ENCODE data around the gene FLT4. TPM values are rescaled to one million over a fixed set of nuclear protein-coding genes. Genes with fewer than 3 reads are reported as not detected.
"Not testable (repeated sequence)": the region's sequence is repeated elsewhere in the genome, so short reads cannot be mapped to it uniquely, and the experiment has no call there.

The FLT4 gene
- total and polyA plus RNA-seq, 9 donors = 5.4 to 12.3 (median 8.7) TPM

GRCh38 chr5:180686799-180687198 lies 37.4 kb upstream of the FLT4 start:
- not testable (repeated sequence) for H3K4me3 ChIP-seq (ENCODE audit: low read length); H3K4me1 ChIP-seq (ENCODE audit: control insufficient read depth, insufficient read depth, low read length); H3K9me3 ChIP-seq (replicated peaks; ENCODE audit: control insufficient read depth, low read depth, low read length); H3K36me3 ChIP-seq (ENCODE audit: control insufficient read depth, insufficient read depth, low read length); H3K27ac ChIP-seq (ENCODE audit: low read length); H3K27me3 ChIP-seq (ENCODE audit: control insufficient read depth, insufficient read depth, low read length); DNase-seq
- 62% methylated on average over 11 of the region's 12 CpGs for WGBS (ENCODE audit: insufficient coverage)

DNA sequence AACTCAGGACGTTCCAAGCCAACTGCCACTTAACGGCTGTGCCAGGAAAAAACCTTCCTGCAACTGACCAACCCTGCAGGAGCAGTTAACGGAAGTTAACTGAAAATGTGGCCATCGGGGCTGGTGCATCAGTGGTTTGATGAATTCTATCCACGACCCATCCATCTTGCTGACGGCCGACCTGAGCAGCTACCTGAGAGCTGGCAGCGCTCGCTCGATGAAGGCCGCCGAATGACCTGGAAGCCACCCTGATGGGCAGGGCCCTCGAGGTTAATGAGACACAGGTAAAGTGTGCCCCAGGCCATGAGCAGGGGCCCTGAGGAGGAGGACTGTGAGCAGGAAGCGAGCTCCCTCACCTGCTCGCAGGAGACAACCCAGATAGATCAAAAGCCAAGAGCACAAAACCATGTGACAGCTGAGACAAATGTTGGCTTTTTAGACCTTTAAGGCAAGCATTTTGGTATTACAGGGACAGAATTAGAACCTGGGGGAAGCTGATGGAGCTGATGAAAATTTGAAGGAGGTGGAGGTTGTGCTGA lies 35.3 kb upstream of the FLT4 start:
- peaks cover 3% of the 10 kb centered on the region for H3K27me3 ChIP-seq (ENCODE audit: control insufficient read depth, insufficient read depth, low read length)
- H3K27ac ChIP-seq (ENCODE audit: low read length) = no peak overlapping the region
- 82% methylated on average over 14 of the region's 15 CpGs for WGBS (ENCODE audit: insufficient coverage)
- no peaks in the 10 kb centered on the region for H3K4me1 ChIP-seq (ENCODE audit: control insufficient read depth, insufficient read depth, low read length)
- no peak for DNase-seq
- no peaks in the 10 kb centered on the region for H3K36me3 ChIP-seq (ENCODE audit: control insufficient read depth, insufficient read depth, low read length)
- H3K4me3 ChIP-seq (ENCODE audit: low read length) = no peak overlapping the region
- H3K9me3 ChIP-seq (replicated peaks; ENCODE audit: control insufficient read depth, low read depth, low read length) = no peaks in the 10 kb centered on the region

GRCh38 chr5:180683220-180683922 lies 34.0 kb upstream of the FLT4 start:
- H3K4me1 ChIP-seq (ENCODE audit: control insufficient read depth, insufficient read depth, low read length) = no peaks in the 10 kb centered on the region
- H3K27me3 ChIP-seq (ENCODE audit: control insufficient read depth, insufficient read depth, low read length) = peaks cover 3% of the 10 kb centered on the region
- 57% methylated on average over 3 of the region's 6 CpGs for WGBS (ENCODE audit: insufficient coverage)

GRCh38 chr5:180682560-180682959 lies 33.2 kb upstream of the FLT4 start:
- Histone ChIP-seq H3K27ac (ENCODE audit: low read length) (no peak overlapping the region), H3K36me3 (ENCODE audit: control insufficient read depth, insufficient read depth, low read length) (no peaks in the 10 kb centered on the region), H3K4me1 (ENCODE audit: control insufficient read depth, insufficient read depth, low read length) (no peaks in the 10 kb centered on the region), H3K27me3 (ENCODE audit: control insufficient read depth, insufficient read depth, low read length) (peaks cover 3% of the 10 kb centered on the region), H3K9me3 (replicated peaks; ENCODE audit: control insufficient read depth, low read depth, low read length) (no peaks in the 10 kb centered on the region), H3K4me3 (ENCODE audit: low read length) (no peak overlapping the region)
- 72% methylated on average over 6 of the region's 8 CpGs for WGBS (ENCODE audit: insufficient coverage)
- no peak for DNase-seq

More at GRCh38 chr5:180683220-180683922, 34.0 kb upstream of the FLT4 start:
- no peak overlapping the region for H3K27ac ChIP-seq (ENCODE audit: low read length)
- no peaks in the 10 kb centered on the region for H3K9me3 ChIP-seq (replicated peaks; ENCODE audit: control insufficient read depth, low read depth, low read length)
- H3K4me3 ChIP-seq (ENCODE audit: low read length) = no peak overlapping the region
- H3K36me3 ChIP-seq (ENCODE audit: control insufficient read depth, insufficient read depth, low read length) = no peaks in the 10 kb centered on the region
- no peak for DNase-seq

- H3K27ac ChIP-seq (ENCODE audit: low read length); H3K36me3 ChIP-seq (ENCODE audit: control insufficient read depth, insufficient read depth, low read length); H3K4me3 ChIP-seq (ENCODE audit: low read length); H3K27me3 ChIP-seq (ENCODE audit: control insufficient read depth, insufficient read depth, low read length); H3K4me1 ChIP-seq (ENCODE audit: control insufficient read depth, insufficient read depth, low read length); H3K9me3 ChIP-seq (replicated peaks; ENCODE audit: control insufficient read depth, low read depth, low read length); DNase-seq: not testable (repeated sequence)
- 90% methylated on average over 5 of the region's 12 CpGs for WGBS (ENCODE audit: insufficient coverage)
These were observed 32.6 kb upstream of the FLT4 start for GRCh38 chr5:180682008-180682407.

GRCh38 chr5:180678319-180678718 lies 28.9 kb upstream of the FLT4 start:
- H3K4me3 ChIP-seq (ENCODE audit: low read length); H3K9me3 ChIP-seq (replicated peaks; ENCODE audit: control insufficient read depth, low read depth, low read length); DNase-seq; H3K27ac ChIP-seq (ENCODE audit: low read length); H3K4me1 ChIP-seq (ENCODE audit: control insufficient read depth, insufficient read depth, low read length); H3K36me3 ChIP-seq (ENCODE audit: control insufficient read depth, insufficient read depth, low read length): not testable (repeated sequence)
- H3K27me3 ChIP-seq (ENCODE audit: control insufficient read depth, insufficient read depth, low read length) = peaks cover 12% of the 10 kb centered on the region
- whole genome bisulfite sequencing (ENCODE audit: insufficient coverage) = 98% methylated on average over 7 of the region's 10 CpGs

DNA sequence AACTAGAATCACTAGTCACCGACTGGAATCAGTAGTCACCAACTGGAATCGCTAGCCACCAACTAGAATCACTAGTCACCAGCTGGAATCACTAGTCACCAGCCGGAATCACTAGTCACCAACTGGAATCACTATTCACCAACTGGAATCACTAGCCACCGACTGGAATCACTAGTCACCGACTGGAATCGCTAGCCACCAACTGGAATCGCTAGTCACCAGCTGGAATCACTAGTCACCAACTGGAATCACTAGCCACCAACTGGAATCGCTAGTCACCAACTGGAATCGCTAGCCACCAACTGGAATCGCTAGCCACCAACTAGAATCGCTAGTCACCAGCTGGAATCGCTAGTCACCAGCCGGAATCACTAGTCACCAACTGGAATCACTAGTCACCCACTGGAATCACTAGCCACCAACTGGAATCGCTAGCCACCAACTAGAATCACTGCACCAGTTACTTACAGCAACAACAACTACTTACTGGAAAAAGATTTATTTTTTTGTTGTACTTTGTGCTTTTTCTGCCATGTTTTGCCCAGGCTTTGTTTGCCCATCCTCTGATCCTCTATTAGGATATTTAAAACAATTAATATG lies 25.7 kb upstream of the FLT4 start:
- Histone ChIP-seq H3K4me3 (ENCODE audit: low read length) (no peak overlapping the region), H3K9me3 (replicated peaks; ENCODE audit: control insufficient read depth, low read depth, low read length) (no peaks in the 10 kb centered on the region), H3K27me3 (ENCODE audit: control insufficient read depth, insufficient read depth, low read length) (peaks cover 24% of the 10 kb centered on the region), H3K4me1 (ENCODE audit: control insufficient read depth, insufficient read depth, low read length) (peaks cover 3% of the 10 kb centered on the region), H3K27ac (ENCODE audit: low read length) (no peak overlapping the region), H3K36me3 (ENCODE audit: control insufficient read depth, insufficient read depth, low read length) (no peaks in the 10 kb centered on the region)
- no peak for DNase-seq
- 78% methylated on average over 13 of the region's 14 CpGs for WGBS (ENCODE audit: insufficient coverage)

DNA sequence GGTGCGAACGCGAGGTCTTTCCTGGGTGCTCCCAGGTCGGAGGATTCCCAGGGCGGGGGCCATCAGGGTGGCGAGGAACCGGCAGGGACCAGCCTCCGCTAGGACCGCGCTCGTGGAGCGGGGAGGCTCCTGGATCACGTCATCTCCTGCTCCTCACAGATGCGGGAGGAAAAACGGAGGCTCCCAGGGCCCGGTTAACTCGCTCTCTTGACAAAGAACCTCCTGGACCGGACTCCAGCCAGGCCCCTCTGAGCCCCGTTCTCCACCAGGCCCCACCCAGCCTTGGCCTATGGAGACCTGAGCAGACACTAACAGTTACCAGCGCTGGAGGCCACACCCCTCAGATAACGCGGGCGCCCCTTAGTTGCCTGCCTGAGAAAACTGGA lies 24.7 kb upstream of the FLT4 start:
- not testable (repeated sequence) for H3K9me3 ChIP-seq (replicated peaks; ENCODE audit: control insufficient read depth, low read depth, low read length); H3K4me3 ChIP-seq (ENCODE audit: low read length); DNase-seq; H3K36me3 ChIP-seq (ENCODE audit: control insufficient read depth, insufficient read depth, low read length); H3K27ac ChIP-seq (ENCODE audit: low read length); H3K4me1 ChIP-seq (ENCODE audit: control insufficient read depth, insufficient read depth, low read length)
- H3K27me3 ChIP-seq (ENCODE audit: control insufficient read depth, insufficient read depth, low read length) = peaks cover 24% of the 10 kb centered on the region
- 4% methylated on average over 18 of the region's 23 CpGs for WGBS (ENCODE audit: insufficient coverage)

- 4% methylated on average over 61 of the region's 64 CpGs for WGBS (ENCODE audit: insufficient coverage)
- Histone ChIP-seq H3K9me3 (replicated peaks; ENCODE audit: control insufficient read depth, low read depth, low read length) (no peaks in the 10 kb centered on the region), H3K36me3 (ENCODE audit: control insufficient read depth, insufficient read depth, low read length) (no peaks in the 10 kb centered on the region), H3K4me3 (ENCODE audit: low read length) (no peak overlapping the region), H3K27ac (ENCODE audit: low read length) (no peak overlapping the region), H3K4me1 (ENCODE audit: control insufficient read depth, insufficient read depth, low read length) (peaks cover 5% of the 10 kb centered on the region), H3K27me3 (ENCODE audit: control insufficient read depth, insufficient read depth, low read length) (peaks cover 24% of the 10 kb centered on the region)
- no peak for DNase-seq
These were observed 24.1 kb upstream of the FLT4 start for GRCh38 chr5:180673371-180674089.

DNA sequence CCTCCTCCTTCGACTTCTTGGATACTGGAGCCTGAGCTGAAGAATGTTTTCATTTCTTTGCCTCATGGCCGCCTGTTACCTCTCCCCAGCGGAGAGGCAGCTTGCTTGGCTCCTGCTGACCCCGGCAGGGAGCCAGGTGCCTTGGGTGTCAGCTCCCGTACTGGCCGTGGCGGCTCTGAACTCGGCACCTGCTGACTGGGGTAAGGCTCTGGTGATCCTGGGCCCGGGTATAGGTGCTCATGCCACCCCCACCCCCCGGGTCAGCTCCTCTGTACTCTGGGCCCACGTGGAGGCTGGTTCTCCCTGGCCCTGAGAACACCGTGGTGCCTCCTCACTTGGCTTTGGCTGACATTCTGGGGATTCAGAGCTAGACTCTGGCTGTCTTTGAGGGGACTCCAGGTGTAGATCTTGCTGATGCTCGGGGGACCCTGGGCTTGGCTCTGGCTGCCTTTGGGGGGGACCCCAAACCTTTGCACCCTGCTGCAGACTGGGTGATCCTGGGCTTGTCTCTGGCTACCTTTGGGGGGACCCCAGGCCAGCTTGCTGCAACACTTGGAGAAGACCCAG lies 22.6 kb upstream of the FLT4 start:
- not testable (repeated sequence) for H3K4me1 ChIP-seq (ENCODE audit: control insufficient read depth, insufficient read depth, low read length); H3K9me3 ChIP-seq (replicated peaks; ENCODE audit: control insufficient read depth, low read depth, low read length); H3K27ac ChIP-seq (ENCODE audit: low read length); DNase-seq; H3K4me3 ChIP-seq (ENCODE audit: low read length); H3K36me3 ChIP-seq (ENCODE audit: control insufficient read depth, insufficient read depth, low read length)
- peaks cover 24% of the 10 kb centered on the region for H3K27me3 ChIP-seq (ENCODE audit: control insufficient read depth, insufficient read depth, low read length)
- WGBS (ENCODE audit: insufficient coverage) = 58% methylated on average over 6 of the region's 13 CpGs

All from muscle of leg (tissue), 11 donors.